Nephron (organoid): ENCODE results near the gene BRSK2.

Experiments
- H3K27ac Mint-ChIP-seq, 3 experiments: 2 replicates each; pipeline ENCODE4 v1.8.0; 2020; ENCODE audit warnings: mixed read lengths in 3 of 3, mild to moderate bottlenecking in 2 of 3, moderate library complexity in 1 of 3
- H3K27me3 Mint-ChIP-seq: 2 replicates; pipeline ENCODE4 v1.8.0; 2021; ENCODE audit warnings: low read depth, mild to moderate bottlenecking, moderate library complexity, mixed read lengths
- H3K36me3 Mint-ChIP-seq: 2 replicates; pipeline ENCODE4 v1.8.0; 2020; ENCODE audit warnings: low read depth, mixed read lengths
- H3K4me1 Mint-ChIP-seq: 2 replicates; pipeline ENCODE4 v1.8.0; 2020; ENCODE audit warnings: mixed read lengths
- H3K4me3 Mint-ChIP-seq, 3 experiments: 2 replicates each; pipeline ENCODE4 v1.8.0; 2020; ENCODE audit warnings: mild to moderate bottlenecking in 3 of 3, mixed read lengths in 3 of 3, moderate library complexity in 2 of 3
- H3K9me3 Mint-ChIP-seq: 2 replicates; pipeline ENCODE4 v1.8.0; 2020; ENCODE audit warnings: mixed read lengths
- TF ChIP-seq, protein P1 (sequence below), 3 experiments: fragments of 200-600 bp; sonication (generic); IDR thresholded peaks; one replicate each; pipeline ENCODE4 v1.5.0; 2021; ENCODE audit warnings: antibody characterized with exemption in 3 of 3; ENCODE audit not compliant: unreplicated experiment in 3 of 3

Gene BRSK2

DNA sequence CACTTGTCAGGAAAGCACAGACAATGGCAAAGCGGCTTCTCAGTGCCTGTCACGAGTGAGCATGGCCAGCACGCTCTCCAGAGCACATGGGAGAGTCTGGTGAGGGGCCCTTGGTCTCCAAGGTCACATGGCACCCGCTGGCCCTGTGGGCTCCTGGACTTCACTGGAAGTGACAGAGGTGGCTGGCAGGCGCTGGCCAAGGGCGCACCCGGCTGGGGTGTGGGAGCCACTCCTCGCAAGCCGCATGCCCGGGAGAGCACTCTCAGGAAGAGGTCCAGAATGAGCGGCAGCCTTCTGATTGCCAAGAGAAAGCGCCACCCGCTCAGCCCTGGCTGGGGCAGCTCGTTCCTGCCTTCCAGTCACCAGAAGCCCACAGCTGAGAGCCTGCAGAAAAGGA, 114.0 kb downstream of the BRSK2 start:
- no peak overlapping the region for H3K27ac Mint-ChIP-seq
- H3K4me1 Mint-ChIP-seq, result peaks cover 10% of the 10 kb centered on the region
- H3K27me3 Mint-ChIP-seq, result no peaks in the 10 kb centered on the region
- no peak overlapping the region for H3K4me3 Mint-ChIP-seq
- peaks cover 8% of the 10 kb centered on the region for H3K36me3 Mint-ChIP-seq
- TF ChIP-seq, protein P1, sequence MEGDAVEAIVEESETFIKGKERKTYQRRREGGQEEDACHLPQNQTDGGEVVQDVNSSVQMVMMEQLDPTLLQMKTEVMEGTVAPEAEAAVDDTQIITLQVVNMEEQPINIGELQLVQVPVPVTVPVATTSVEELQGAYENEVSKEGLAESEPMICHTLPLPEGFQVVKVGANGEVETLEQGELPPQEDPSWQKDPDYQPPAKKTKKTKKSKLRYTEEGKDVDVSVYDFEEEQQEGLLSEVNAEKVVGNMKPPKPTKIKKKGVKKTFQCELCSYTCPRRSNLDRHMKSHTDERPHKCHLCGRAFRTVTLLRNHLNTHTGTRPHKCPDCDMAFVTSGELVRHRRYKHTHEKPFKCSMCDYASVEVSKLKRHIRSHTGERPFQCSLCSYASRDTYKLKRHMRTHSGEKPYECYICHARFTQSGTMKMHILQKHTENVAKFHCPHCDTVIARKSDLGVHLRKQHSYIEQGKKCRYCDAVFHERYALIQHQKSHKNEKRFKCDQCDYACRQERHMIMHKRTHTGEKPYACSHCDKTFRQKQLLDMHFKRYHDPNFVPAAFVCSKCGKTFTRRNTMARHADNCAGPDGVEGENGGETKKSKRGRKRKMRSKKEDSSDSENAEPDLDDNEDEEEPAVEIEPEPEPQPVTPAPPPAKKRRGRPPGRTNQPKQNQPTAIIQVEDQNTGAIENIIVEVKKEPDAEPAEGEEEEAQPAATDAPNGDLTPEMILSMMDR (IDR thresholded peaks at IDR 0.05; ENCODE audit: unreplicated experiment in 3 of 3), result no peak
- no peaks in the 10 kb centered on the region for H3K9me3 Mint-ChIP-seq

DNA sequence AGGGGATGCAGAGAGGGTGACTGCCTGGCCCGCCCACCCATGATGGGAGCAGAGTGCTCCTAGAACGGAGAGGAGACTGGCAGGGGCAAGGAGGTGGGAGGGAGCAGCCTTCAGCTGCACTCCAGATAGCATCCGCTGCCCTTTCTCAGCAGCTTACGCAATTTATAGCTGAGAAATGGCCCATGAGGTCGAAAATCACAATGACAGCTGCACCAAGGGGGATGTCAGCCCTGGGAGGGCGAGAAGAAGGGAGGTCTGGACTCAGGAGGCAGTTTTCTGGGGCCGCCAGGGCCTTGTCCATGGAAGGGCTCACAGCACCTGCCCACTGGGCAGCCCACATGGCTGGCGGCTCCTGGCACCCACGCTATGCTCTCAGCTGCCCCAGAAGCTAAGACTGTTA, 114.4 kb downstream of the BRSK2 start:
- H3K4me3 Mint-ChIP-seq, result no peak overlapping the region
- H3K27me3 Mint-ChIP-seq, result no peaks in the 10 kb centered on the region
- peaks cover 10% of the 10 kb centered on the region for H3K4me1 Mint-ChIP-seq
- no peaks in the 10 kb centered on the region for H3K9me3 Mint-ChIP-seq
- peaks cover 4% of the 10 kb centered on the region for H3K36me3 Mint-ChIP-seq
- TF ChIP-seq, protein P1 (IDR thresholded peaks at IDR 0.05; ENCODE audit: unreplicated experiment in 3 of 3), result no peak
- no peak overlapping the region for H3K27ac Mint-ChIP-seq

GRCh38 chr11:1504581-1505290, 115.0 kb downstream of the BRSK2 start:
- no peaks in the 10 kb centered on the region for H3K9me3 Mint-ChIP-seq
- H3K4me3 Mint-ChIP-seq, result no peak overlapping the region
- H3K27me3 Mint-ChIP-seq, result no peaks in the 10 kb centered on the region
- TF ChIP-seq, protein P1 (IDR thresholded peaks at IDR 0.05; ENCODE audit: unreplicated experiment in 3 of 3), result no peak
- peaks cover 4% of the 10 kb centered on the region for H3K36me3 Mint-ChIP-seq
- no peak overlapping the region for H3K27ac Mint-ChIP-seq
- H3K4me1 Mint-ChIP-seq, result peaks cover 15% of the 10 kb centered on the region

DNA sequence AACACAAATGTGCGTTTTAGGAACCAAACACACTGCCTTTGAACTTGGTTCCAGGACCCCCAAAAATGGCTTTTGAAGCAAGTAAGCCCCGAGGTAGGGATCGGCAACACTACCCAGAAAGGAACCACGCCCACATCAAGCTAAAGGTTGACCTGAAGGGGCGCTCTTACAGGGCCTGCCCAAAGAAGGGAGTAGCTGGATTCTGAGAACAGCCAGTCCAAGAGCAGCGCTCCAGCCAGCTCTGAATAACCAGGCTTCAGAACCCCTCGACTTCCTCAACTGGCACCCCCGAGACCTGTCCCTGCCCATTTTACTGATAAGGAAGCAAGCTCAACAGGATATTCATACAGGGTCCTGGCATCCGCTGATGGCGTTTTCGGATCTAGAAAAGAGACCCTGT, 115.7 kb downstream of the BRSK2 start:
- Mint-ChIP-seq H3K4me3 (no peak overlapping the region), H3K4me1 (peaks cover 15% of the 10 kb centered on the region), H3K36me3 (peaks cover 4% of the 10 kb centered on the region), H3K9me3 (no peaks in the 10 kb centered on the region), H3K27me3 (no peaks in the 10 kb centered on the region), H3K27ac (no peak overlapping the region)
- TF ChIP-seq, protein P1 (IDR thresholded peaks at IDR 0.05; ENCODE audit: unreplicated experiment in 3 of 3), result no peak

- no peaks in the 10 kb centered on the region for H3K36me3 Mint-ChIP-seq
- no peaks in the 10 kb centered on the region for H3K9me3 Mint-ChIP-seq
- TF ChIP-seq, protein P1 (IDR thresholded peaks at IDR 0.05; ENCODE audit: unreplicated experiment in 3 of 3), result no peak
- H3K4me3 Mint-ChIP-seq, result no peak overlapping the region
- peaks cover 15% of the 10 kb centered on the region for H3K4me1 Mint-ChIP-seq
- H3K27ac Mint-ChIP-seq, result no peak overlapping the region
- H3K27me3 Mint-ChIP-seq, result no peaks in the 10 kb centered on the region
These were observed 117.2 kb downstream of the BRSK2 start for GRCh38 chr11:1506981-1507380.
